ENCODE data around the gene UNC13A.
"Not testable (repeated sequence)": the region's sequence is repeated elsewhere in the genome, so short reads cannot be mapped to it uniquely, and the experiment has no call there.

The UNC13A gene

DNA sequence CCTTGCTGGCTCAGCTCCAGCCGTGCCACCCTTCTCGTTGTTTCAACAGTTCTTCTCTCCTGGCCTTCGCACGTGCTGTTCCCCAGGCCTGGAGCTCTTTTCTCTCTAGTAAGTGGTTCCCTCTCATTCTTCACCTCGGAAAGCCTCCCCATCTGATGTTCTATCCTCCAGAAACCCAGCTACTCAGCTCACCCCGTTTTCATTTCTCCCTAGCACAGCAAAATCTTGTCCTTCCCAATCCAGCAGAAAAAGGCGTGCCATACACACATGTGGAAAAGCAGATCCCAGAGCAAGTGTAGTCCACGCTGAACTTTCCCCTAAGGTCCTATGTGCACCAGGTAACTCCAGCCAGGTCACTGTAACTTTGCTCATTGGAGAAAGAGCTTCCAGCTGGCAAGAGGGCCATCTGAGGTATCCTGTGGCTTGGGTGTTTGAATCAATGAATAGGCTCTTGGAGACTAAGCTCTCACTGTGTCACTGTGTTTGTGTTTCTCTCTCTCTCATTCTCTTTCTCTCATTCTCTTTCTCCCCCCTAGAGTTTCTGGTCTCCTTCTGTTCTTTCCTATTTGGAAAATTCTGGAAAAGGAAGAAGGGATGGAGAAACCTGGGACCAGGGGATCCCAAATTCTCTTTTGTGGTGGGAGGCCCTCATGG, 83.7 kb downstream of the UNC13A start:
- DNase-seq (ENCODE audit: low read depth) = no peak

DNA sequence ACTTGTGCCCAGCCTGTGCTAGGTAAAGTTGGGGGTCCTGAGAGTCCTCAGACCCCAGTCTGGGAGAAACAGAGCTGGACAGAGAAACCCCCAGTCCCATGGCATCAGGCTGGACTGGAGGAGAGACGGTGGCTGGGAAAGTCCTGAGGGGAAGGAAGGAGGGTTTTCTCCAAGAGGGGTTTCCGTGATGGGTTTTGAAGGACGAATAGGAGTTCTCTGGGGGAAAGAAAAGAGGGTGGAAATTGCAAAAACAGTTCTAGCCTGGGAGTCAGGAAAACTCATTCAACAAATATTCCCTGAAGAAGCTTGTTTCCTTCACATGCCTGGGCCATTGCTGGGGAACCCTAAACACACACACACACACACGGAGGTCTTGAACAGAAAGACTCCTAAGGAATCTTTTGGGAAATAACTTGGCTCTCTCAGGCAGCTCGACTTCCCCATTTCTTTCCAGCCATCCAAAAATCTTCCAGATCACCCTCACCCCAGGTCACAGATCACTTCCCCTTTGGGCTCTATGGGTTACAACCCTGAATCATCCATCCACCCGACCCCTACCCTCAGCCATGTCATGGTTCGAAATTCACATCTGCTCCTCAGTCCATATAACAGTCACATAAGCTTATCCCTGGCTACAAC, 85.2 kb downstream of the UNC13A start:
- no peak for DNase-seq (ENCODE audit: low read depth)

GRCh38 chr19:17602217-17602616, 85.9 kb downstream of the UNC13A start:
- DNase-seq (ENCODE audit: low read depth) = no peak

DNA sequence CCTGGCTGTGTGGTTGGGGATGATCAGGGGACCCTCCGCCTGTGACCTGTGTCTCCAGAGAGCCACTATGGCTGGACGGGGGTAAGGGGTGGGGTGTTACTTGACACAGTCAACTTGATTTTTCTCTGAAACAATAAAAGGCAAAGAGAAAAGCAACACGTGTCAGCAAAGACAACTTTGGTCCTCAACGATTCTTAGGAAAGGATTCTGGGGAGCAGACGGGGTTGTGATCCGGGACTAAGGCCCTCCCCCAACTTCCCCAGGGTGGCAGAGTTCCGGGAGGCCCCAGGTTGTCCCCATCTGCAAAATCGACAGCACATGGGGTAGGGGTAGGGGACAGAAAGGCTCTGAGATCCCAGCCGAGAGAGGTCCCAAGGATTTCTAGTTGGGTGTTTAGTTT, 86.5 kb downstream of the UNC13A start:
- DNase-seq (ENCODE audit: low read depth) = no peak

- no peak for DNase-seq (ENCODE audit: low read depth)
Observed at GRCh38 chr19:17599780-17600179, 88.4 kb downstream of the UNC13A start.

- no peak for DNase-seq (ENCODE audit: low read depth)
Observed at GRCh38 chr19:17598953-17599352, 89.2 kb downstream of the UNC13A start.

DNA sequence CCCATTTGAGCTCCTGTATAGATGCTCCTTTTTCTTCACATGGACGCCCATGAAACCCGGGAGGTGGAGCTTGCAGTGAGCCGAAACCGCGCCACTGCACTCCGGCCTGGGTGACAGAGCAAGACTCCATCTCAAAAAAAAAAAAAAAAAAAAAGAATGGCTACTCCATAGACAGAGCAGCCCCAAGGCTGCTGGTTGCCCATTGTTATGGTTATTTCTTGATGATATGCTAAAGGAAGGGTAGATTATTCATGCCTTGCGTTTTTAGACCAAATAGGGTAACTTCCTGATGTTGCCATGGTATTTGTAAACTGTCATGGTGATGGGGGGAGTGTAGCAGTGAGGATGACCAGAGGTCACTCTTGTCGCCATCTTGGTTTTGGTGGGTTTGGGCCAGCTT, 90.1 kb downstream of the UNC13A start:
- not testable (repeated sequence) for DNase-seq (ENCODE audit: low read depth)

DNA sequence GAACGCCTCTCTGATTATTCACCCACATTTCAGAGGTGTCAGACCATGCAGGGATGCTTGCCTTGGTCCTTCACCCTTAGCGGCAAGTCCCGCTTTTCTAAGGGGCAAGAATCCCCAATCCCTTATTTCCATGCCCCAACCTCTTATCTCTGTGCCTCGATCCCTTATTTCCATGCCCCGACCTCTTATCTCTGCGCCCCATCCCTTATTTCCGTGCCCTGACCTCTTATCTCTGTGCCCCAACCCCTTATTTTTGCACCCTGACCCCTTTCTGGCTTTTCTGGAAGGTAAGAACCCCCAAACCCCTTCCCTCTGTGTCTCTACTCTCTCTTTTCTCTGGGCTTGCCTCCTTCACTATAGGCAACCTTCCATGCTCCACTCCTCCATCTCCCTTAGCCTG, 93.9 kb downstream of the UNC13A start:
- not testable (repeated sequence) for DNase-seq (ENCODE audit: low read depth)

GRCh38 chr19:17590866-17591265, 97.3 kb downstream of the UNC13A start:
- DNase-seq (ENCODE audit: low read depth) = no peak

DNA sequence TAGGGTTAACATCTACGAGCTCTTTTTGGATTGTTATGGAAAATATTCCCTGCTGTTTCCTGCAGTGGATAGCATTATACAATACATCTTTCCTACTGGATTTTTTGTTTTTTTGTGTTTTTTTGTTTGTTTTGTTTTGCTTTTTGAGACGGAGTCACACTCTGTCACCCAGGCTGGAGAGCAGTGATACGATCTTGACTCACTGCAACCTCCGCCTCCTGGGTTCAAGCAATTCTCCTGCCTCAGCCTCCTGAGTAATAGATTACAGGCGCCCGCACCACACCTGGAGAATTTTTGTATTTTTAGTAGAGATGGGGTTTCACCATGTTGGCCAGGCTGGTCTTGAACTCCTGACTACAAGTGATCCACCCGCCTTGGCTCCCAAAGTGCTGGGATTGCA, 102.8 kb downstream of the UNC13A start:
- not testable (repeated sequence) for DNase-seq (ENCODE audit: low read depth)

- no peak for DNase-seq (ENCODE audit: low read depth)
Observed at GRCh38 chr19:17584132-17584531, 104.0 kb downstream of the UNC13A start.

- no peak for DNase-seq (ENCODE audit: low read depth)
Observed at GRCh38 chr19:17582613-17583012, 105.5 kb downstream of the UNC13A start.

DNA sequence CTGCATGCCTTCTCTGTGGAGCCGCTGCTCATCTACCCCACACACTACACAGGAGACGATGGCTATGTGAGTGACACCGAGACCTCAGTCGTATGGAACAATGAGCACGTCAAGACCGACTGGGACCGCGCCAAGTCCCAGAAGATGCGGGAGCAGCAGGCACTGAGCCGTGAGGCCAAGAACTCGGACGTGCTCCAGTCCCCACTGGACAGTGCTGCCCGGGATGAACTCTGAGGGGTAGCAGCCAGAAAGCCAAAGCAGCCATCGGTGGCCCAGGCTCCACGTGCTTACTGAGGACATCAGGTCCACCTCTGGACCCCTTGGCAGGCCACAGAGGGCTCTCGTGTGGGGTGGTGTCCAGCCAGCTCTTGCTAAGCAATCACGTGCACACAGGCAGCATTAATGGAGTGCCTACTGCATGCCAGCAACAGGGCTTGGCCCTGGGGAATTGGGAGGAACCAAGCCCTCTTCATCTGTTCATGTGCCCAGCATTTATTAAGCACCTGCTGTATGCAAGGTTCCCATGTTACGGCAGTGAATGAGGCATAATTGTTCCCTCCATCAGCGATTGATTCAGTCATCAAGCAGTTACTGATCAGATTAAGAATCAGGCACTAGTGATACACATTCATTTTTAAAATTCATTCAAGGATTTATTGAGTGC, 106.8 kb downstream of the UNC13A start:
- DNase-seq (ENCODE audit: low read depth) = no peak

- DNase-seq (ENCODE audit: low read depth) = no peak
Observed at GRCh38 chr19:17580470-17581144, 107.5 kb downstream of the UNC13A start.

- DNase-seq (ENCODE audit: low read depth) = no peak
Observed at GRCh38 chr19:17579661-17580244, 108.4 kb downstream of the UNC13A start.

- DNase-seq (ENCODE audit: low read depth) = no peak
Observed at GRCh38 chr19:17577457-17578097, 110.6 kb downstream of the UNC13A start.

DNA sequence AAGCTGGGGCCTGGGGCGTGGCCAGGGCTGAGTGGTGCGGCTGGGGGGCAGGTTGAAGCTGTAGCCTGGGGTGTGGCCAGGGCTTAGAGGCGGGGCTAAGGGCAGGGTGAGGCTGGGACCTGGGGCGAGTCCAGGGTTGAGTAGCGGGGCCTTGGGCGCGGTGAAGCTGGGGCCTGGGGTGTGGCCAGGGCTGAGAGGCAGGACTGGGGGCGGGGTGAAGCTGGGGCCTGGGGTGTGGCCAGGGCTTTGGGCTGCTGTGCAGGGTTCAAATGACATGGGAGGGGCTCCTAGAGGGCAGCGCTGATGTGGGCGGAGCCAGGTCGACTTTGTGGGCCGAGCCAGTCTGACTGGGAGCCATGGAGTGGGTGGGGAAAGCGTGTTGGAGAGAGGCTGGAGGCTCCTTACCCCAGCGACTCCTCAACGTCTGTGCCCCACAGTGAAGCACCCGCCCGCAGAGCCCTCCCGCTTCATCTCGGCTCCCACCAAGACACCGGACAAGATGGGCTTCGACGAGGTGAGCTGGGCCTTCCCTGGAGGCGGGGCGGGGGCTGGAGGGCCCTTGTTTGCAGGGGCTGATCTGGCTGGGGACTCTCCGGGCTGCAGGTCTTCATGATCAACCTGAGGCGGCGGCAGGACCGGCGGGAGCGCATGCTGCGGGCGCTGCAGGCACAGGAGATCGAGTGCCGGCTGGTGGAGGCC, 111.2 kb downstream of the UNC13A start:
- DNase-seq (ENCODE audit: low read depth) = no peak

GRCh38 chr19:17575871-17576757, 112.0 kb downstream of the UNC13A start:
- no peak for DNase-seq (ENCODE audit: low read depth)

- no peak for DNase-seq (ENCODE audit: low read depth)
Observed at GRCh38 chr19:17572638-17573037, 115.5 kb downstream of the UNC13A start.

GRCh38 chr19:17570791-17571190, 117.4 kb downstream of the UNC13A start:
- DNase-seq (ENCODE audit: low read depth) = no peak
